GM18505 (cell line): ENCODE results near the gene UBE2N.
A peak's percentile ranks its signal among the peaks of the same experiment; 100 is the strongest.

ENCODE experiments used
- ATAC-seq: cut with Tn5 transposase; IDR thresholded peaks from one replicate; pipeline ENCODE4 v1.9.1; 2021; ENCODE audit not compliant: unreplicated experiment
- POLR2A ChIP-seq: IDR thresholded peaks from 4 replicates; pipeline ENCODE4 v1.6.1; 2011; ENCODE audit warnings: borderline replicate concordance; ENCODE audit not compliant: insufficient read depth, insufficient read length; ENCODE audit errors: extremely low read depth

UBE2N gene

DNA sequence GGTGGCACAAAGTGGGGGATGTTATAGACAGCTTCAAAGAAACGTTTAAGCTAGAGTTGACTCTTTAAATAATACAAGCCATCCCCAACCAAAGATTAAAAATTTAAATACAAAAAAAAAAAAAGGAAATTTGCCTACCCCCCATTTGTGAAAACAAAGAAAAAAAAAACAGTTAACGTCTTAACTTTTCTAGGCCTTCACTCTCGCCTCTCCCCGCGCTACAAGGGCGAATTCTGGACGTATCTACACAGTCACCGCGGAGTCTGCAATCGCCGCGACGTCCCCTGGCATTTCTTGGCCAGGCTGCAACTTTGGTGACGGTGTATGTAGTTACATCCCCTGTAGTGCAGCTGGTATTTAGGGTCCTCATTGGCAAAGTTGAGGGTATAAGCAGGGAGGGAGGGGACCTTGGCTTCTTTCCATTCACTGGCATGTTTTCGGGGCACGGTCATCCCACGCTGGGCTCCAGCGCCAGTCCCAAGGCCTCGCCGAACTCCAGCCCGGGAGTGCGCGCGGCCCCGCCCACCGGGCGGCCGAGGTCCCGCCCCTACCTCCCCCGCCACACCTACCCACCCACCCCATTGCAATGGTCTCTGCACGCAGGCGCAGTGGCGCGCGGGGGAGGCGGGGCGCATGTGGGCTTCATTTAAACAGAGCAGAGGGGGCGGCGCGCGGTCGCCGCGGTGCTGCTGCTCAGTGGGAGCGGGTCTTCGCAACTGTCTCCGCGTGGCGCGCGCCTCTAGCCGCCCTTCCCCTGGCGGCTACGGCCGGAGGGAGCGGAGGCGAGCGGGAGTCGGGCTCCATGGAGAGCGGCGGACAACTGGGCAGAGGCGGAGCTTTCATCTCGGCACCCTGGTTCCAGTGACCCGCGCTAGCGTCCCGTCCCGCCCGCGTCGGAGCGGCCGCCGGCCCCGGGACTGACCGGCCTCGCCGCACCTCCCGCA is 64.2 kb downstream of the UBE2N start, which contains the start of gene NUDT4:
Gene NUDT4, plus strand, starts transcription at position 674 of the 944 bp plus-strand sequence. CDS start 398 bp downstream, outside the sequence.
- ATAC-seq, result peak; percentile 69
- TF ChIP-seq POLR2A, result peak; percentile 89

DNA sequence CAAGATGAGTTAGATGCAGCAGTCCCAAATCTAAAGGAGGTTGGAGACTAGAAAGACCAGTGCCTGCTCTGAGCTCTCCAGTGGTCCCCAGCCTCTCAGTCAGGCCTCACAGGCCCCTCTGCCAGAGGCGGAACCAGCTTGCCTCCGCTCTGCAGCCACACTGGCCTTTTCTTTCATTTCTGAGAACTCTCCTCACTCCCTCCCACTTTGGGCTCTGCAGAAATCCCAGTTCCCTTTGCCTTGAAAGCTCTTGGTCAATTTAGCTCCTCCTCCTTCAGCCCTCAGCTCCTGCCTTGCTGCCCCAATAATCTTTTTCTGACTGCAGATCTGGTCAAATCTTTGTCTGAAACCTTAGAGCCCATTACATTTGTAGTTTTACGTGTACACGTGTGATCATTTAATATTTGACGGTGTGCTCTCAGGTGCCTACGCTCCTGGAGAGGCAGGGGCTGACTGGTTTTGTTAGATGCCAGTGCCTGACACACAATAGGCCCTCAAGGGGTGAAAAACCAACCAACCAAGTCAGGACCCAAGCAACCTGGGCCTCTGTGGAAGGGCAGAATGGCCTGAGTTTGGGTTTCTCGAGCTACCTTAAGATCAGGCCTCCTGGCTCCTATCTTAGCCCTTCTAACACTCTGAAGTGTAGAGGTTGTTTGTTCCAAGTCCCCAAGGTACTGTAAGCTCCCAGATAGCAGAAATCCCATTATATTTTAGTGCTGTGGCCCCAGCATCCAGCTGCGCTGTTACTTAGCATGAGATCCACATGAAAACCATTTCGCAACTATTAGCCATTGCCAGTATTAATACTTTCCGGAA is 65.1 kb downstream of the UBE2N start:
- TF ChIP-seq POLR2A, result no peak
- no peak for ATAC-seq

DNA sequence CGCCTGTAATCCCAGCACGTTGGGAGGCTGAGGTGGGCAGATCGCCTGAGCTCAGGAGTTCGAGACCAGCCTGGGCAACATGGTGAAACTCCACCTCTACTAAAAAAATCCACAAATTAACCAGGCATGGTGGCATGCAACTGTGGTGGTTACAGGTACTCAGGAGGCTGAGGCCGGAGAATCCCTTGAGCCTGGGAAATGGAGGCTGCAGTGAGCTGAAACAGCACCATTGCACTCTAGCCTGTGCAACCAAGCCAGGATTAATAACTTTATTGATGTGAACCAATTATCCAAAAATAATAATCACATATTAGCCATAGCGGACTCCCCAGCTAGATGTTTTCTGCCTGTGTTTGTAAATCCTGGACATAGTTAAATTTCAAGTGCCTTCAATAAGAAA is 65.8 kb downstream of the UBE2N start:
- TF ChIP-seq POLR2A, result no peak
- ATAC-seq, result no peak

DNA sequence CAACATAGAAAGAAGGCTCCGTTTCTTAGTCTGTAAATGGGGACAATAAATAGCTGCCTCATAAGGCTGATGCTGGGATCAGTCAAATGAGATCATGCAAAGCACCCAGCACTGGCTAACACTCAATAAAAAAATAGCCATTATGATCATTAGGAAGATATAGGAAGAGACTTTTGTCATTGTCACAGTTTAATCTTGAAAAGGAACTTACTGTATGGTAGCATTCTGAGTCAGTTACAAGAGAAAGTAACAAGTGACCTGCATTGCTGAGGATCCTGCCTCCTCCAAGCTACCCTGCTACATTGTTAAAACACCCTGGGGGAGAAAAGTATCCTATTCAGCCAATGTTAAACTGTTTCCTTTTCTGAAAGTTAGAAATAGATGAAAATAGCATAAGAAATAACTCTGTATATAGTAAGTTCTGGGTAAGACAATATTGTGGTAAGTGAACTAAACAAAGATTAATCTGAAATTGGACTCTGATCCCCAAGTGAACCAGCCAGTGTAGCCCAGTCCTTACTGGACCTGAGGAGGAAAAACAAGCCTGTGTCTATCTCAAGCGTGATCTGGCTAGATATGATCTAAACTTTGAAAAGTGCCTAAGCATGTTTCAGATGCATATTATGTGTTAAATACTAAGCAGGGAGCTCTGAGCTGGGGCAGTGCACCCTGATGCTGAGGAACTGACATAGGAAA is 67.6 kb downstream of the UBE2N start:
- ATAC-seq, result no peak
- no peak for TF ChIP-seq POLR2A

DNA sequence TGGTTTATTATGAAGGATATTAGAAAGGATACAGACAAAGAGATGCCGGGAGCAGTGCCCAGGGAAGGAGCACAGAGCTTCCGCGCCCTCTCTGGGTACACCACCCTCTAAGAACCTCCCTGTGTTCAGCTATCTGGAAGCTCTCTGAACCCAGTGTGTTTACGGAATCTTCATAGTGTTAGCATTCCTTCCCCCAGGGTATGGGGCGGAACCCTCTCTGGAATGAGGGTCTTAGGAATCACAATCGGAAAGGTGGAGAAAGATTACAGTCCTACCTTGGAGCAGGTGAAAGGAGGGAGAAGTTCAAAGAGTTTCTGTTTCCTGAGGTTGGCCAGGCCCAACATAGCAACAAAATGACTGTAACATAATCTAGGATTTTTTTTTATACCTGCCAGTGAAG is 70.8 kb downstream of the UBE2N start:
- TF ChIP-seq POLR2A, result no peak
- ATAC-seq, result no peak

DNA sequence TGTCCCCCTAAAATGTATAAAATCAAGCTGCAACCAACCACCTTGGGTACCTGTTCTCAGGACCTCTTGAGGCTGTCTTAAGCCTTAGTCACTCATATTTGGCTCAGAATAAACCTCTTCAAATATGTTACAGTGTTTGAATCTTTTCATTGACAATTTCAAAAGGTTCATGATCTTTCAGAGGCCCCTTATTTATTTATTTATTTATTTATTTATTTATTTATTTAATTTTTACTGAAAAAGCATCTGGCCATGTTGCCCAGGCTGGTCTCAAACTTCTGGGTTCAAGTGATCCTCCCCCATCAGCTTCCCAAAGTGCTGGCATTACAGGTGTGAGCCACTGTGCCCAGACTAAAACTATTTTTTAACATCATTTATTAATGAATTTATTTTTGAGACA is 72.2 kb downstream of the UBE2N start:
- TF ChIP-seq POLR2A, result no peak
- ATAC-seq, result no peak

DNA sequence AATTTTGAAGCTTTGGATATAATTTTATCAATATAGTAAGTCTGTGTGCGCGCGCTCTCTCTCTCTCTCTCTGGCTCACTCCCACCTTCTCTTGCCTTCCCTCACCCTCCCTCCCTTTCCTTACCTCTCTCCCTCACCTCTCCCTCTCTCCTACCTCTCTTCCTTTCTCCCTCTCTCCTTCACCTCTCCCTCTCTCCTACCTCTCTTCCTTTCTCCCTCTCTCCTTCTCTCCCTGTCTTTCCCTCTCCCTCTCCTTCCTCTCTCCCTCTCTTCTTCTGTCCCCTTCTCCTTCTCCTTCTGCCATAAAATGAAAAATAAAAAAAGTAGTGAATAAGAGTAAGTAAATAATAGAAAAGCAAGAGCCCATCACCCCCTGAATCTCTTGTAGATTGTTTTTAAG is 73.0 kb downstream of the UBE2N start:
- ATAC-seq, result no peak
- no peak for TF ChIP-seq POLR2A

DNA sequence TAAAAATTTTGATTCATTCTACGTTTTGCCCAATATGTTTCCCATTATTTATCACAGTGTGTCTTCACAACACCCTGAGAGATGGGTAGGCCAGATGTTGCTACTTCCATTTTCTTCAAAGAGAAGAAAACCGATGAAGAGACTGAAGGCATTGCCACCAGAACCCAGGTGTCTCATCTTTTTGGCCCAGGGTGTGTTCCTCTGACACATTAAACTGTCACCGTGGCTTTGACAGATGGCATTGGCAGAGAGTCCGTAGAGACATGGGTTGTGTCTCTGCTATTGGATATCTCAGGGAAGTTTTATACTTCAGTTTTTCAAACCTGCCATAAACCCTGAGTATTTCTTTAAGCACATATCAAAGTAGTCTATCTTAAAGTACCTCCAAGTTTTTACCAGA is 75.3 kb downstream of the UBE2N start:
- no peak for ATAC-seq
- no peak for TF ChIP-seq POLR2A

DNA sequence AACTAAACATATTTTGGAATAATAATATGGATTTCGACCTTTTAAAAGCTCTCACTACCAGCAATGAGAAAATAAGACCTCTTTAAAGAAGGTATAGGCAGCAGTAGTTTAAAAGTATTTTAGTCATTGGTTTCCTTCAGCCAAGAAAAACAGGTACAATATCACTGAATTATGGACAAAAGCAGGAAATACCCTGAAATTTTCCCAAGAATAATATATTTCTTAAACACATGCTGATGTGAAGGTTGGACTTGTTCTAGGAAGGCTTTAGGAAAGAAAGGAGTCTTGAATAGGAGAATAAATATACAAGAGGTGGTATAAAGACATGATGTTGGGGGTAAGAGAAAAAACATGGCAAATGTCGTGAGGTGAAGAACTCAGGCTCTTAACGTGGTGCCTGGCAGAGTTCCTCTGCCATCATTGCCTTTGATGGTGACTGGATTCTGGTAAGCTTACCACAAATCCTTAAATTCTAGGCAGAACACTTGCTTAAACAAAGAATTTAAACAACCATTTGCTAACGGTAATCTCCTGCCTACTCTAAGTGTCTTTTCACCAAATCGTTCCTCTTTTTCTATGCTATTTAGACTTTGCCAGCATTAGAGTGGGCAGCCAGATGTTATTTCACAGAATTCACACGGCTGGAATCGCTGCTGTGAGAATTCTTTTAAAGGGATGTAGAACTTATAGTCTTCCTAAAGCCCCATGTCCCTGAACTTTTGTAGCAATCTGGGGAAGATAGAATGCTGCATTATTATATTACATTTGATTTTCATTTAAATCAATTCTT is 75.9 kb downstream of the UBE2N start:
- no peak for TF ChIP-seq POLR2A

DNA sequence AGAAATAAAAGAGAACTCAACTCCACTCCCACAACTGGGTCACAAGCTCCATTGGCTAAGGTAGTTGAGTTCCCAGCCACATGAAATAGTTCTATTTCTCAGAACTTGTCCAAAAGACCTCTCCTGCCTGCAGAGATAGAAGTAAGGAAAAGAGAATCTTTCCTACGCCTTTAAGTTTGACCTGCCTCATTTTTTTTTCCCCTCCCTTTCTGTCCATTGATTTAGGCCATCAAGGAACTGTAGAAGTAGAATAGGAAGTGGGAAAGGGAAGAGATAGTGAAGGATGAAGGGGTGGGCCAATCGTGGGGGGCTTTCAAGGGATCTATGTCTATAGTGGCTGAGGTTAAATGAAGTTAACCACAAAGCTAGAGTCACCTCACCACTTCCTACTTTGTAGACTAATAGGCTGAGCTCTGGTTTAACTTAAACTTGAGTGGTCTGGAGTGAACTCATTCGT is 77.9 kb downstream of the UBE2N start:
- TF ChIP-seq POLR2A, result no peak
- ATAC-seq, result peak; percentile 75

More for the DNA sequence above, 75.9 kb downstream of the UBE2N start:
- ATAC-seq, result no peak

DNA sequence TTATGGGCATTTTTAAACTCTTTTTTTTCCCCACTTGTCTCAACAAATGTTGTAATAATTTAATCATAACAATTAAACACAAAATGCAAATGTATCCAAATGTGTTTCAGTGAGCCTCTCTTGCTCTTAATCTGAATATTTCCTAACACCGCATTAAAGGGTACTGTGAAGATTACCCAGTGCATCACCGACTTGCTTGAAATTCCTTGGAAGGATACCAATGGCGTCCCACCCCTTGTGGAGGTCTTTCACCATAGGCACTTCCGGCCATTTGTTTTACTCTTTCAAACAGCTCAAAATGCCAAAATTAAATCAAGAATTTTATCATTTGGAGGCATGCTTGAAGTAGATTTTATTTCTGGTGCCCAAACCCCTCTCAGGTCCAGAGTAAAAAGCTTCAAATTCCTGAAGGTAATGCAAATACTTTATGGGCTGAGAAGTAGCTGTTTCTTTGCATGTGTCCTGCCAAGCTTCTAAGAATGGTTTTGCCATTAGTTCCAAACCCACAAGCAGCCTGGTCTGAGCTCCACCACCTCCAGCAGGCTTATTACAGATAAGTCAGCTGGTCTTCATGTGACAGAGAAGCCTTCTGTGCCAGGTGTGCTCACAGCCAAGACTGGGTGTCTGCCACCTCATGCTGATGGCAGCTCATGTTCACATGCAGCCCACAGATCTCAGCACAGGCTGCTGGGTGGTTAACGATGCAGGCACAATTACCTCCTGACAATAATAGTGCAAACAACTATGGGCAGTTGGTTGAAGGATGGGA is 80.4 kb downstream of the UBE2N start:
- no peak for TF ChIP-seq POLR2A

DNA sequence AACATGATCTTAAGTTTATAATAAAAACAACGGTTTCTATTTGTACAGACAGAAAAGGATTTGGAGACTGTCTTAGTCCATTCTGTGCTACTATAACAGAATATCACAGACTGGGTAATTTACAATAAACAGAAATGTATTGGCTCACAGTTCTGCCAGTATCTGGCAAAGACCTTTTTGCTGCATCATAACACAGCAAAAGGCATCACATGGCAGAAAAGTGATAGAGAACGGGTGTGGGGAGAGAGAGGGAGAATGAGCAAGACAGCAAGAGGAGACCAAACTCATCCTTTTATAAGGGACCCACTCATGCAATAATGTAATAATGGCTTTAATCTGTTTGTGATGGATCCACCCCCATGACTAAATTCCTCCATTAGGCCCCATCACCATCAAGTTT is 81.1 kb downstream of the UBE2N start:
- TF ChIP-seq POLR2A, result no peak
- ATAC-seq, result no peak

More for the DNA sequence above, 80.4 kb downstream of the UBE2N start:
- no peak for ATAC-seq
